NCI-H2196 treated with DMSO at 0.1 percent for 48 hours (cell line): Measurements from ENCODE around the gene KCNIP1.

ENCODE experiments used
- DNase-seq: peaks from one replicate; lab custom pipeline; 2025; ENCODE audit not compliant: unreplicated experiment; lab: John Stamatoyannopoulos, UW

Gene KCNIP1

DNA sequence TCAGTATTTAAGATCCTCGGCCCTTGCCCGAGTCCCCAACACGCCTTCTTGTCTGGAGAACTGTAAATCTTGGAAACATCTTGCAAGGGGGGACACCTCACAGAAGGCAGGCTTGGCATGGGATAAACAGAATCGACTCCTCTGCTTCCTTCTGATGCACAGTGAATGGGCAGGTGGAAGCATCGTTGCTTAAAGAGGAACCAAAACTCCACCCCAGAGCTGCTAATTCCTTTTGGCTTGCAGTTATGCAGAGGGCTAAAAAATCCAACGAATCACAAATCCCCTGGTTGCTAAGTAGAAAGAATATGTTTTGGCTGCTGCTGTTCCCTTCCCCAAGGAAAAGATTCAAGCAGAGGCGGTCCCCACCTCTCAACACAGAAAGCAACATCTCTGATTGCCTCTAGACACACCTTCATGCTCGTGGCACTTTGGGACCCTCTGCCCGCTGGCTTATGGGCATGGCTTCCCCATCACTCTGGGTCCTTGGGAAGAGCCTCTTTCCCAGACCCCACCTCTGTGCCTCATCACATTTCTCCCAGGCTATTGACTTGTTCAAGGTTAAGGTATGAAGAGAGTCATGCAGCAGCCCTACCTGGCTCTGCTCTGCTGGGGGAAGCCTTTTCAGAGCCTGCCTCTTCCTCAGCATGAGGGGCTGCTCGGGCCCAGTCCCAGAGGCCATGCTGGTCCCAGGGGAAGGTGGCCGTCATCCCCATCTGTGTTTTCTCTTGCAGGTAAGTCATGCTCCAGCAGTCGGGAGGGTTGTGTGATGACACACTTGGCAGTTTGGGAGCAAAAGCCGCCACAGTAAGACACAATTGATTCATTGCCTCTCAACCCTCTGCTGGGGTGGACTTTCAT lies 137.1 kb downstream of the KCNIP1 start:
- no peak for DNase-seq

DNA sequence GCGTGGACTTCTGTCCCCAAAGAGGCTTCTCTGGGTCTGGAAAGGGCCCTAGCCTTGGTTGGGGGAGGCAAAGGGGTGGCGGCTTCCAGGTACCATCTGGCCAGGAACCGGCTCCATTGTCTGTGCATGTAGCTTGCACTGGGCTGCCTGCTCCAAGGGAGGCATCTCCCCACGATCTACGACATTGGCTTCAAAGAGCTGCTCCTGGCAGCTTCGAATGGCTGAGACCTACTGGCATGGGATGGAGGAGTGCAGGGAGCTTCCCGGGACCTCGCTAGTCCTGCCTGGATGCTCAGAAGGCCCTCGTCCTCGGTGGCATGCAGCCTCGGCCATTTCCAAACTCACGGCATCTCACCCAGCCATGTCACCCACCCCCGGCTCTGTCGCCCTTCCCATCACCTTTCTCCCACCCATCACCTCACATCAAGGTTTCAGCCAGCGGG lies 137.8 kb downstream of the KCNIP1 start:
- DNase-seq = no peak

DNA sequence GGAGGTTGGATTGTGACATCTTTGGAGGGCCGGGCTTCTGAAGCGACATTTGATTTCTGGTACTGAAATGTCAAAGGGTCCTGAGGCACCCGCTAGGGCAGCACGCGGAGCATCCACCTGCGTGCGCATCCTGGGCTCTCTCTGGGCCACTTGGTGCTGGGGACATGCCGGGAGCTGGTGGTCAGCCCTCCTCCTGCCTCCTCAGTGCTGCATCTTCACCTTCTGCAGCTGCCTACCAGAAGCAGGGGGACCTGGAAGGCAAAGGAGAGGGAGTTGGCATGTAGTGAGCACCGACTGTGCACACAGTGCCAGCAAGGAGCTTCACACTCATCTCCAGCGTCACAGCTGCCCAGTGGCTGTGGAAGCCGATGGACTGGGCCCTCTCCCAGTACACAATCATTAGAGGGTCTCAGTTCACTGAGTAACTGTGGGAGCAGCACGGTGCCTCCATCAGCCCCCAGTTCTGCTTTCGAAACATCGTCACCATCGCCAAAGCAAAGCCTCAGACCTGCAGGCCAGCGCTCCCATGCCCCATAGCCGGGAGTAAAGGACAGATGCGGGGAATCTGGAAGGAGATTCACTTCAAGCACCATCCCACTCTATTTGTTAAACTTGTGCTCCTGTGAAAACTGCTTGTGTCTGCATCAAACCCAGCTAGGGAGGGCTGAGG lies 138.4 kb downstream of the KCNIP1 start:
- no peak for DNase-seq

DNA sequence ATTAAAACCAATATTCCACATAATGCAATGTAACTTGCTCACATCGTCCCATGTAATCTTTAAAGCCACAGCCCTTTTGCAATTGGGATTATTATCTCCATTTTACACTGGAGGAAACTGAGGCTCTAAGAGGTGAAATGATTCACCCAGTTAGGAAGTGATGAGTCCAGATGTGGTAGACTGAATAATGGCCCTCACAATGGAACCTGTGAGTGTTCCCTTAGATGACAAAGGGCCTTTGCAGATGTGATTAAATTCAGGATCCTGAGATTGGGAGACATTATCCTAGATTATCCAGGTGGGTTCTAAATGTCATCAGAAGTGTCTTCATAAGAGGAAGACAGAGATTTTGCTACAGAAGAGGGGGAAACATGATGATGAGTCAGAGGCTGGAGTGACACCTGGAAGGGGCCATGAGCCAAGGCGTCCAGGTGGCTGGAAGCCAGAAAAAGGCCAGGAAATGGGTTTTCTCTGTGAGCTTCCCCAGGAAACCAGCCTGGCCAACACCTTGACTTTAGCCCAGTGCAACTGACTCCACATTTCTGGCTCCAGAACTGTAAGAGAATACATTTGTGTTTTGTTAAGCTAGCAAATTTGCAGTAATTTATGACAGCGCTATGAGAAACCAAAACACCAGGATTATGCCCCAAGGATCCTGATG lies 139.1 kb downstream of the KCNIP1 start:
- no peak for DNase-seq

DNA sequence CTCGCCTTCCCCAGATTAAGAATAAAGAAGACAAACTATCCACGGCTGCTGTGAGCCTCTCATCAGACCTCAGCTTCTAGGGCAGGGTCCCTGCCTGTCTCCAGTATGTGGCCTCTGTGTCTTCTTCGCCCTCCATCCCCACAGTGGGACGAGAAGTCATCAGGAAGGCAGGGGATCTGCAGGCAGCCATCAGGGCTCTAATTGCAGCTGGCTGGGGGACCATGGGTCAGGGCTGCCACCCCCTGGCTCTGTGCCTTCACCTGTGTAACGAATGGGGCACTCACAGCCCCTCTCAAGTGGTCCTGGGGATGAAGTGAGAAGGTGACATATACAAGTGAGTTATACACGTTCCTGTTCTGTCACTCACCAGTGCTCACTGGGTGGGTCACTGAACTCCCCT lies 139.8 kb downstream of the KCNIP1 start:
- DNase-seq = no peak

DNA sequence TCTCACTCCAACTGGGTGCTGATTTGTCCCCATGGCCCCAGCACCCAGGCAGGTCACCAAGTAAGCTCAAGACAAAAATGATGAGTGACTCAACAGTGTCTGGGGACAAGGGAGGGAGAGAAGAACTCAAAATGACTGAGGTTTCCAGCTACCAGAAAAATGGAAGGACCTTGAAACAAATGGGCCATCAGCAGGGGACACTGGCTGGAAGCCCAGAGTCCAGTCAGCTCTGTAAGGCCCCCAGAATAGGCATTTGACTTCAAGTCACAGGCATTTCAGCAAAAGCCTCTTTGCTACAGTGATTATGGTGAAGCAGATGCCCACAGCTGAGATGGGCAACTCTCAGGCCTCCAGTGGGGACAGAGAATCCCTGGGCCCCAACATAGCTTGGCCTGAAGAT lies 140.7 kb downstream of the KCNIP1 start:
- no peak for DNase-seq

- DNase-seq = no peak
These were observed 144.7 kb downstream of the KCNIP1 start for GRCh38 chr5:170648541-170648940.

DNA sequence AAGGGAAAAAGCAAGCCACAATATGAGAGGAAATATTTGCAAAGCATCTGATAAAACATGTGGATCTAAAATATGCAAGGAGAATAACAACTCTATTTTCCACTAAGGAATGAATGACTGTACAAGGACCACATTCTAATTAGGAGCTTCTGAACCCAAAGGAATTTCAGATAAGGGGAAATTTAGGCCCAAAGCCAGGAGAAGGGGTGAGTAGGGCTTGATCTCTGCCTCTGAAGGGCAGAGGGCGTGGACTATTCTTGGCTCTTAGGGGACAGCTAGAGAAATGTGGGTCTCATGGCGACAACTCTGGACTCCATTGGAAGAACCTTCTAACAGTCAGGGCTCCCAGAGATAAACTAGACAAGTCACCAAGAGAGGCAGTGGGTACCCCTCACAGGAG lies 147.0 kb downstream of the KCNIP1 start:
- no peak for DNase-seq

- DNase-seq = no peak
These were observed 147.9 kb downstream of the KCNIP1 start for GRCh38 chr5:170651604-170652277.

DNA sequence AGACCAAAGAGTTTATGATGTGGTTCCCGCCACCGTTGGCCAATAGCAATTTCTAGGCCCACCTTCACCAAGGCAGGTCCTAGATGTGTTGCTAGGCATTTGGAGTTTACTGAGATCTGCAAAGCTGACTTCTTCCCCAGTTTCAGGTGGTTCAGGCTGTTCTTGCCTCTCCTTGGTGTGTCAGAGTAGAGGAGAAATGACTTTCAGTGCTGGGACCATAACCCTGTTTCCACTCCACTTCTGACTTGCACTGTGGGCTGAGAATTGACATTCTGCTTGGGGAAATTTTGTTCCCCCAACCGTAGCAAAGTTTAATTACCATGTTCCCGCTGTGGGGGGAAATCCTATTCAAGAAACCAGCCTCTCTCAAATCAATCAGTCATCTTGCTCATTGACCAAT lies 151.7 kb downstream of the KCNIP1 start:
- no peak for DNase-seq

DNA sequence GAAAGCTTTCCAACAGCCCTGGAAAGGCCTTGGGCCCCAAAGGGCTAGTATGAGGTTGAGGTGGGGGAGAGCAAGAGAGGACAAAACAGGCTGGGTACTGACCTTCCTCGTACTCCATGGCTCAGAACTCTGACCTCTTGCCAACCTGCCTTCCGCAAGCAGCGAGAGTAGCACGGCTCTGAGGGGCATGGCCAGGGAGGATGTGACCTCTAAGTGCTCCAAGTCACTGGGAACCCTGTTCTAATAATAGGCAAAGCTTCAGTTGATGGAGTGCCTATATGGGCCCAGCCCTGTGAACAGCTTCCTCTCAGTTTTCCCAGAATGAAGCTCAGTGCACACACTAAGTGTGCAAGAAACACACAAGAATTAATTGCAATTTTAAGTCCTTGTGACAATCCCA lies 152.1 kb downstream of the KCNIP1 start:
- DNase-seq = no peak

DNA sequence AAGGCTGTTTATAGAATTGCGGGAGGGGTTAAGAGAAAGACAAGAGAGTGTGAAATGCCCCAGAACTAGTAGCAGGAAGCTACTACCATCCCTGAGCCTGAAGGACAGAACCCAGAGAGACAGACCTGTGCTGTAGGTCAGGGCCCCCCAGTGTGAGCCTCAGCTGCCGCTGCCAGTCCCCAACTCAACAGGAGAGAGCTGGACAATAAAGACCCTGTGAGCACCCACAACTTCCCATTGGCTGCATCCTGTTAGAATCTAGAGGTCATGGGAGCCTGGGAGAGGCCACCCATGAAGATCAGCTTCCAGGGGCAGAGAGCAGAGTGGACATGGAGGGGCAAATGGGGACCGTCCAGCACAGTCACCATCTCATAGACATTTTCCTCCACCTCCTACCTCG lies 152.5 kb downstream of the KCNIP1 start:
- no peak for DNase-seq

- DNase-seq = no peak
These were observed 156.7 kb downstream of the KCNIP1 start for GRCh38 chr5:170660531-170660930.

DNA sequence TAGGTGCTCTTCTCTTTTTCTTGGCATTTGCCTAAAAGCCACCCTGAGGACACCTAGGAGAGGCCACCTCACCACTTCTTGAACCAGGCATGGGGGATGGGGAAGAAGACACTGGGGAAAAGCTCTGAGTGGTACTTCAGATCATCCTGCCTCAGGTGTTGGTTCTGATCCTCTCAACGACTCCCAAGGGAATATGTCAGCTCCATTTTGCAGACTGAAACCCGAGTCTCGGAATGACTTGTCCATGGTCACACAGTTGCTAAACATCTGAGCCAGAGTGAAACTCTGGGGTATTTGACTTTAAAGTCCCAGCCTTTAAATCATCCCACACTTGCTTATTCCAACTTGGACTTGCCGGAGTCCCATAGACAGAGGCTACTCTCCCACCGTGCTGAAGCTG lies 159.1 kb downstream of the KCNIP1 start:
- no peak for DNase-seq

DNA sequence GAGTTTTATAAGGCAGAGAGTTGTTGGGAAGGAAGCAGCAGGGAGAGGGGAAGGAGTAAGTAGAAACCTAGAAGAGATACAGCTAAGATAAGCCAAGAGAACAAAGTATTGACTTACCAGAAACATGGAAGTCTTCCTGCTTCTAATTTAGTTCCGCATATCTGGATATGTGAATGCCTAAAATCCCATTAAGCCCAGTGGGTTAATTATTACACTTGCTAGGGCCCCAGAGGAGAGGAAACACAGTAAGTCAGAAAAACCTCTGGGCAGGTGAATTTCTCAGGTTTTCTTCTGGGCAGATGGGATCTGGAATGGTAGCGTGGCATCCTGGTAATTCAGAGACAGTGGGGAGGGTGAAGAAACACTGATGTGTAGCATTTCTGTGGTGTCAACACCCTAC lies 175.0 kb downstream of the KCNIP1 start:
- DNase-seq = no peak

DNA sequence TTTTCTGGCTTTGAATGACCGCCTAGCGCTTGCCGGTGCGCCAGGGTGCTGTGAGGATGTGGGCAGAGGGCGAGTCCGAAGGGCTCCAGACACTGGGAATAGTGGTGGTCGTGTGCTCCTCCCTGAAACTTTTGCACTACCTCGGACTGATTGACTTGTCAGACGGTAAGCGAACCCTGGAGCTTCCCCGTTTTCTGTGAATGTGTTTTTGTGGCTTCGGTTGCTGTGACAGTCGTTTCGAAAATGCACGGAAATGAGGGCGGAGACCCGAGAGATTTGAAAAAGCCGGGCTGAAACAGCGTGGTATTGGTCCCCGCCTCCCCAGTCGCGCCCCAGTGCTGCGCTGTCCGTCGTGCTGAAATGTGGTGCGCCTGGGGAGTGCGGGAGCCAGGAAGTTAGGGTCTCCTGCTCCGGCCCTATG lies 177.2 kb downstream of the KCNIP1 start:
- DNase-seq = no peak

GRCh38 chr5:170691657-170692056 lies 187.8 kb downstream of the KCNIP1 start:
- no peak for DNase-seq

GRCh38 chr5:170693701-170694100 lies 189.9 kb downstream of the KCNIP1 start:
- no peak for DNase-seq

GRCh38 chr5:170694911-170695310 lies 191.1 kb downstream of the KCNIP1 start:
- DNase-seq = no peak

- no peak for DNase-seq
These were observed 193.2 kb downstream of the KCNIP1 start for GRCh38 chr5:170697031-170697430.

DNA sequence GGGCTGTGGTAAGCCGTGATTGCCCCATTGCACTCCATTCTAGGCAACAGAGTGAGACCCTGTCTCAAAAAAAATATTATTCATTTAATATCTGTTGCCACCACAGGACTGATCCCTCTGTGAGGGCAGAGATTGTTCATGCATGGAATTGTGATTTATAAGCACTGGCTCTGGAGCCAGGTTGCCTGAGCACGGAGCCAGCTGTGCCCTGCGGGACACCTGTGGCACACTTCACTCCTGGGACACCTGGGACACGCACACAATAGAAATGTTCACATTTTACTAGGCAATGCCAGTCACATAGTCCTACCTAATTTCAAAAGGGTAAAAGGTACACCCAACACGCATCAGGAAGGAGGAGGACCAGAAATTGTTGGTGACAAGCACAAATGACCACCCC lies 196.7 kb downstream of the KCNIP1 start:
- no peak for DNase-seq
